Measurements from ENCODE around the gene HDGFL3. TPM values are rescaled to one million over a fixed set of nuclear protein-coding genes. Genes with fewer than 3 reads are reported as not detected.

The HDGFL3 gene
- total RNA-seq, 1 donor from 2014 or later: 66.2 TPM

Other genes with a start within 250 kb of the HDGFL3 start
- 16.5 and 17.5 TPM in 2 replicates for gene RAMAC, start 221.6 kb downstream of the HDGFL3 start, total RNA-seq
- gene C15orf40, start 196.2 kb downstream of the HDGFL3 start, total RNA-seq: 8.0 and 14.9 TPM in 2 replicates
- 94.9 and 111 TPM in 2 replicates for gene BTBD1, start 140.6 kb downstream of the HDGFL3 start, total RNA-seq
- gene TM6SF1, start 100.2 kb downstream of the HDGFL3 start, total RNA-seq: 23.0 and 38.0 TPM in 2 replicates
- 6.6 and 8.0 TPM in 2 replicates for gene BNC1, start 76.8 kb upstream of the HDGFL3 start, total RNA-seq
- gene SH3GL3, start 239.5 kb upstream of the HDGFL3 start, total RNA-seq: not detected in 2 replicates

All from glomerular endothelial cell (primary cell).